ENCODE measurements around the gene GLI3.

Gene GLI3

DNA sequence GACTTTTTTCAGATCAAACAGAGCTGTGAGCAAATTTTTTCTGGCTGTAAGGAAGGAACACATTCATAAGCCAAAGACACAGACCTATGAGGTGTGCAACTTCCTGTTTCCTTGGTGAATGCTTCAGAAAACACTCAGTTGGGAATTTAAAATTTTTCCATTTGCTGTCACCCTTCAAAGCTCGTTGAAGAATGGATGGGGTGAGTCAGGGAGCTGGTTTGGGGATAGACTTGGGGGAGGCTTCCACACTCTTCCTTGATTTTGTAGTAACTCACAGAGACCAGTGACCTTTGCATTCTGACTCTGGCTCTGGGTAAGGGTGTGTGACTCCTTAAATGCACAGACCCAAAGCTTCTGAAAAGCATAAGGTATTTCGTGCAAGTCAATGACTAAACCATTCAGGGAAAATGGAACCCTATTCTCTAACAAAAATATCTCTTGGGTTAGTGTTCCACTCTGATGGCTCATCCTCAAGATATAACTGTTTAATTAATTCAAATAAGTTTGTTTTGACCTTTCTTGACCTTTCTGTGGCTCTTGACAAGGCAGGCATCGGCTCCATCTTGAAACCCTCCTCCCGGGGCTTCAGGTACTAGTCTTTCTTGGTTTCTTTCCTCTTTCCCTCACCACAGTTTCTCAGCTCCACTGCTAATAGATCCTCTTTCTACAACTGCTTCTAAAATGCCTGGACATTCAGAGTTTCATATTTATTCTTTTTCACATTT lies 306.3 kb downstream of the GLI3 start:
- H3K4me3 ChIP-seq (ENCODE audit: low read depth, low read length) = no peak overlapping the region
- TF ChIP-seq CTCF (IDR thresholded peaks at IDR 0.05; ENCODE audit: low read depth, low read length, missing control alignments) = no peak
- no peak for DNase-seq (ENCODE audit: low read depth)

DNA sequence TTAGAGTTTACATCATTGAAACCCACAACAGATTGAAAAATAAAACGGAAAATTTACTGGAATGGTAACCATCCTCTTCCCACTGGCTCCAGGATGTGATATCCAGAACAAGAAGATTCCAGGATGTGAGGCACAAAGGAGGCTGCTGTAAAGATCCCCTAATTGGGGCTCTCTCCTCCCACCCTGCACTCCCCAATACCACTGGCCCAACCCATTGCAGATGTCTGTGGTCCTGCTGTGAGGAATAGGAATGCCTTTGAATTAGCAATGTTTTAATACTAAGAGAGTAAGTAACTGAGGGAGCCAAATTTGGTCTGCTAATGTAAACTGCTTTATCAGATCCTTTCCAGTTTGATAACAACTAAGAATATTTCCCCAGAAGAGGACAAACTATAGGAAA lies 308.2 kb downstream of the GLI3 start:
- TF ChIP-seq CTCF (IDR thresholded peaks at IDR 0.05; ENCODE audit: low read depth, low read length, missing control alignments) = no peak

DNA sequence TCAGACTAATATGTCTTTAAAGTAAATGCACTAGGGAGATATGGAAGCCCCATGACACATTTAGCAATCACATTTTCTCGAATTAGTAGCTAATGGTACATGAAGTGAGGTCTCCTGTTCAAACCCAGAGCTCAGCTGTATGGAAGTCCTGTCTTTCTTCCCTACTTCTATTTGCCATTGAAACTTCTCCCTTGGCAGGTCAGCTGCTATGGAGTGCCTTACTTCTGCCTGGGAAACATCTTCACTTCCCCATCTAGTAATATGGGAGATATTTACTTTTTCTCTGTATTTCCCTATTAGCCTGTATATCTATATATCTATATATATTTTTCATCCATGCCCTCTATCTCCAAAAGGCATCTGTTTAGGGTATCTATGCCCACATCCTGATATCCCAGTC lies 308.8 kb downstream of the GLI3 start:
- DNase-seq (ENCODE audit: low read depth) = no peak
- TF ChIP-seq CTCF (IDR thresholded peaks at IDR 0.05; ENCODE audit: low read depth, low read length, missing control alignments) = no peak
- H3K4me3 ChIP-seq (ENCODE audit: low read depth, low read length) = no peak overlapping the region

More for the DNA sequence above, 308.2 kb downstream of the GLI3 start:
- H3K4me3 ChIP-seq (ENCODE audit: low read depth, low read length) = no peak overlapping the region
- no peak for DNase-seq (ENCODE audit: low read depth)

- H3K4me3 ChIP-seq (ENCODE audit: low read depth, low read length) = no peak overlapping the region
- no peak for DNase-seq (ENCODE audit: low read depth)
- no peak for TF ChIP-seq CTCF (IDR thresholded peaks at IDR 0.05; ENCODE audit: low read depth, low read length, missing control alignments)
These were observed 309.6 kb downstream of the GLI3 start for GRCh38 chr7:41927380-41927779.

GRCh38 chr7:41925946-41926345 lies 311.1 kb downstream of the GLI3 start:
- H3K4me3 ChIP-seq (ENCODE audit: low read depth, low read length) = no peak overlapping the region
- no peak for DNase-seq (ENCODE audit: low read depth)
- TF ChIP-seq CTCF (IDR thresholded peaks at IDR 0.05; ENCODE audit: low read depth, low read length, missing control alignments) = no peak

DNA sequence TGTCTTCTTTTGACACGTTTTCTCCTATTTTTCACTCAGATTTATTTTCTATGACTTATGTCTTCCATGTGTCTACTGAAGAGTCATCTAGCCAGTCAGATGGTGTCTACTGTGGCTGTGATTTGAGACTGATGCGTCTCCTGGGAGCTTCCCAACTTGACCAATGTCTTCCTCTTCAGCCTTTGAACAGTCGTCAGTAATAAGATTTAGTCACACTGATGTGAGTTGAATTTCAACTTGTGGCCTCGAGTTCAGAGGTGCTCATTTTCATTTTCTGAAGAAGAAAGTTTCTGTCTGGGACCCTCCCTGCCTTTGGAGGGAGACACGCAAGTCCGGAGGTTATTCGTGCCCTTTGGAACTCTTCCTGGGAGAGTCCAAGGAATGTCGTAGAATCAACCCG lies 312.2 kb downstream of the GLI3 start:
- no peak for TF ChIP-seq CTCF (IDR thresholded peaks at IDR 0.05; ENCODE audit: low read depth, low read length, missing control alignments)
- DNase-seq (ENCODE audit: low read depth) = no peak
- no peak overlapping the region for H3K4me3 ChIP-seq (ENCODE audit: low read depth, low read length)

- no peak for TF ChIP-seq CTCF (IDR thresholded peaks at IDR 0.05; ENCODE audit: low read depth, low read length, missing control alignments)
These were observed 314.6 kb downstream of the GLI3 start for GRCh38 chr7:41922373-41922772.

More at GRCh38 chr7:41922373-41922772, 314.6 kb downstream of the GLI3 start:
- DNase-seq (ENCODE audit: low read depth) = no peak
- H3K4me3 ChIP-seq (ENCODE audit: low read depth, low read length) = no peak overlapping the region

Measured in GM12864 (cell line).